Liver (tissue), 3 donors: ENCODE results near the gene DICER1.

Experiments used
- CTCF ChIP-seq: fragments of 150-350 bp; IDR thresholded peaks from 2 replicates; pipeline ENCODE4 v1.5.1; 2017; ENCODE audit warnings: improper control_type of control experiment, low read depth, low read length; ENCODE audit not compliant: missing input control
- EGR1 ChIP-seq, 2 donors: IDR thresholded peaks; 2 replicates each; pipeline ENCODE4 v1.6.1; 2016 to 2018; ENCODE audit warnings: antibody characterized with exemption in 2 of 2, low read depth in 2 of 2
- JUND ChIP-seq, 2 donors: IDR thresholded peaks; 2 replicates each; pipeline ENCODE4 v1.6.1; 2016; ENCODE audit warnings: antibody characterized with exemption in 2 of 2
- RAD21 ChIP-seq, 2 donors: IDR thresholded peaks; 2 replicates each; pipeline ENCODE4 v1.6.1; 2016; ENCODE audit warnings: antibody characterized with exemption in 2 of 2, mild to moderate bottlenecking in 2 of 2
- RXRA ChIP-seq, 2 donors: IDR thresholded peaks; 2 replicates each; pipeline ENCODE4 v1.6.1; 2017 to 2018; ENCODE audit warnings: antibody characterized with exemption in 2 of 2, mild to moderate bottlenecking in 1 of 2
- TAF1 ChIP-seq: conservative IDR thresholded peaks from 2 replicates; pipeline ENCODE4 v1.6.1; 2016; ENCODE audit warnings: antibody characterized with exemption, mild to moderate bottlenecking
- YY1 ChIP-seq: IDR thresholded peaks from 2 replicates; pipeline ENCODE4 v1.6.1; 2016; ENCODE audit warnings: antibody characterized with exemption, mild to moderate bottlenecking
- TF ChIP-seq, protein P1 (sequence below): IDR thresholded peaks from 2 replicates; pipeline ENCODE4 v1.6.1; 2016; ENCODE audit warnings: antibody characterized with exemption, mild to moderate bottlenecking
- TF ChIP-seq, protein P2 (sequence below): IDR thresholded peaks from 2 replicates; pipeline ENCODE4 v1.6.1; 2016; ENCODE audit warnings: antibody characterized with exemption
- donor health status: healthy.
- donor health status: healthy.

DNA sequence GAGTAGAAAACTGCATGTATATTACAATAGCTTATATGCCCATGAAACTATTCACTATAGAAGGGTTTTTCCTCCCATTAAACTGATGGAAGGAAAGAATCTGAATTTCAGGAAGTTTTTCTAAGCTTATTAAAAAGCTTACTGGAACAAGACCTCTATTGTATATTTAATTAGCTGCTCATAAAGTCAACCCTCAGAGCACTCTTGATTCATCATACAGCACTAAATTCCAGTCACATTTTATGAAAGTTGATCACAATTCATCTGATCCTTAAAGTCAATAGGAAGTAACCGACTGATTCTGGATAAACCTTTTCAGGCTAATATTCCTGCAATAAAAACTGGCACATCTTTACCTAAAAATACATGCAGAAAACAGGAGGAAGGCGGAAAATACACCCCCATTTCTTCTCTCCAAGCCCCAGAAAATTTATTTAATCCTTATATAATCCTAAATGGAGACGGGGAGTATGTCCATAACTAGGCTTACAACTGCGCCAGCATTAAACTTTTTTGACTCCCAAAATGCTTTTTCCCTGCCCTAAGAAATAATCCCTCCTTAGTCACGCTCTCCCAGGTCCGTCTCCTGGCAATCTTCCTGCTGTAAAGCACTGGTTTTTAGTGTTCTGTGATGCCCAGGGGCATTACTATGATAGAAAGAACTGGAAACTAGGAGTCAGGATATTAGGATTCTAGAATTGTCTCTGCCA, 35.3 kb downstream of the DICER1 start:
- TF ChIP-seq CTCF (no peak), JUND (IDR thresholded peaks at IDR 0.05) (no peak), RAD21 (IDR thresholded peaks at IDR 0.05) (no peak), TAF1 (no peak), RXRA (IDR thresholded peaks at IDR 0.05) (no peak), EGR1 (IDR thresholded peaks at IDR 0.05; ENCODE audit: low read depth in 2 of 2) (no peak), YY1 (no peak)
- TF ChIP-seq, protein P1, sequence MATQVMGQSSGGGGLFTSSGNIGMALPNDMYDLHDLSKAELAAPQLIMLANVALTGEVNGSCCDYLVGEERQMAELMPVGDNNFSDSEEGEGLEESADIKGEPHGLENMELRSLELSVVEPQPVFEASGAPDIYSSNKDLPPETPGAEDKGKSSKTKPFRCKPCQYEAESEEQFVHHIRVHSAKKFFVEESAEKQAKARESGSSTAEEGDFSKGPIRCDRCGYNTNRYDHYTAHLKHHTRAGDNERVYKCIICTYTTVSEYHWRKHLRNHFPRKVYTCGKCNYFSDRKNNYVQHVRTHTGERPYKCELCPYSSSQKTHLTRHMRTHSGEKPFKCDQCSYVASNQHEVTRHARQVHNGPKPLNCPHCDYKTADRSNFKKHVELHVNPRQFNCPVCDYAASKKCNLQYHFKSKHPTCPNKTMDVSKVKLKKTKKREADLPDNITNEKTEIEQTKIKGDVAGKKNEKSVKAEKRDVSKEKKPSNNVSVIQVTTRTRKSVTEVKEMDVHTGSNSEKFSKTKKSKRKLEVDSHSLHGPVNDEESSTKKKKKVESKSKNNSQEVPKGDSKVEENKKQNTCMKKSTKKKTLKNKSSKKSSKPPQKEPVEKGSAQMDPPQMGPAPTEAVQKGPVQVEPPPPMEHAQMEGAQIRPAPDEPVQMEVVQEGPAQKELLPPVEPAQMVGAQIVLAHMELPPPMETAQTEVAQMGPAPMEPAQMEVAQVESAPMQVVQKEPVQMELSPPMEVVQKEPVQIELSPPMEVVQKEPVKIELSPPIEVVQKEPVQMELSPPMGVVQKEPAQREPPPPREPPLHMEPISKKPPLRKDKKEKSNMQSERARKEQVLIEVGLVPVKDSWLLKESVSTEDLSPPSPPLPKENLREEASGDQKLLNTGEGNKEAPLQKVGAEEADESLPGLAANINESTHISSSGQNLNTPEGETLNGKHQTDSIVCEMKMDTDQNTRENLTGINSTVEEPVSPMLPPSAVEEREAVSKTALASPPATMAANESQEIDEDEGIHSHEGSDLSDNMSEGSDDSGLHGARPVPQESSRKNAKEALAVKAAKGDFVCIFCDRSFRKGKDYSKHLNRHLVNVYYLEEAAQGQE, result no peak
- TF ChIP-seq, protein P2, sequence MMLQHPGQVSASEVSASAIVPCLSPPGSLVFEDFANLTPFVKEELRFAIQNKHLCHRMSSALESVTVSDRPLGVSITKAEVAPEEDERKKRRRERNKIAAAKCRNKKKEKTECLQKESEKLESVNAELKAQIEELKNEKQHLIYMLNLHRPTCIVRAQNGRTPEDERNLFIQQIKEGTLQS, result no peak
